Upper lobe of left lung (tissue), 6 donors: ENCODE results near the gene FAM131B. TPM values are rescaled to one million over a fixed set of nuclear protein-coding genes. Genes with fewer than 3 reads are reported as not detected.

Experiments
- ATAC-seq, 2 donors: fragments of 200-7000 bp; cut with Tn5 transposase; one replicate each; pipeline ENCODE4 v1.9.1; 2022; ENCODE audit warnings: mild to moderate bottlenecking in 2 of 2, moderate library complexity in 2 of 2; ENCODE audit not compliant: low FRiP score in 2 of 2
- DNase-seq, 2 donors: peaks; one replicate each; pipeline ENCODE4 v3.0.0-alpha.2; 2019 to 2020
- H3K27ac ChIP-seq, 4 donors: fragments of 200-600 bp; sonication (generic); one replicate each; pipeline ENCODE4 v1.5.1; 2016 to 2019
- H3K27me3 ChIP-seq, 4 donors: fragments of 200-600 bp; sonication (generic); one replicate each; pipeline ENCODE4 v1.5.1; 2017 to 2019
- H3K36me3 ChIP-seq, 4 donors: fragments of 200-600 bp; sonication (generic); one replicate each; pipeline ENCODE4 v1.5.1; 2016 to 2019
- H3K4me1 ChIP-seq, 4 donors: fragments of 200-600 bp; sonication (generic); one replicate each; pipeline ENCODE4 v1.5.1; 2018 to 2019
- H3K4me3 ChIP-seq, 4 donors: fragments of 200-600 bp; sonication (generic); one replicate each; pipeline ENCODE4 v1.5.1; 2017 to 2019; ENCODE audit warnings: mild to moderate bottlenecking in 2 of 4, moderate library complexity in 1 of 4
- H3K9me3 ChIP-seq, 4 donors: fragments of 200-600 bp; sonication (generic); one replicate each; pipeline ENCODE4 v1.5.1; 2018 to 2019
- CTCF ChIP-seq, 6 experiments: fragments of 450-650 bp in 4 of 6; fragments of 200-600 bp in 2 of 6; sonication (generic) in 2 of 6; IDR thresholded peaks; one replicate each; pipeline ENCODE4 v1.5.1; 2016 to 2019; ENCODE audit warnings: antibody characterized with exemption in 6 of 6
- EP300 ChIP-seq, 4 donors: sonication (generic); formaldehyde crosslinking; IDR thresholded peaks; one replicate each; pipeline ENCODE4 v1.5.1; 2017; ENCODE audit warnings: antibody characterized with exemption in 4 of 4, control low read depth in 2 of 4
- POLR2A ChIP-seq, 4 donors: fragments of 450-650 bp; IDR thresholded peaks; one replicate each; pipeline ENCODE4 v1.5.1; 2016 to 2017; ENCODE audit warnings: antibody characterized with exemption in 4 of 4, mild to moderate bottlenecking in 2 of 4
- POLR2AphosphoS5 ChIP-seq, 2 donors: sonication (generic); formaldehyde crosslinking; IDR thresholded peaks; one replicate each; pipeline ENCODE4 v1.5.1; 2017; ENCODE audit warnings: antibody characterized with exemption in 2 of 2
- WGBS, 2 donors: methylation state at CpG; one replicate each; pipeline ENCODE4 v1.1.5; 2017 to 2018; 5-methylcytosine and 5-hydroxymethylcytosine counted together
- total RNA-seq, 6 donors: library from RNA; depleted of rRNA in 4 of 6; stranded (reverse); fragments of >200 nt in 4 of 6; gene quantifications; one replicate each; pipeline versions ENCODE4 v1.1.0 to v1.2.1, GENCODE V29; 2016 to 2021
- donor health status: DM: no; HTN: no; CAD: no; lungs with moderate emphysema.
- donor health status: DM: no; HTN: yes; CAD: no; lungs with severe emphysema.

Gene FAM131B
- total RNA-seq, 6 donors from 2014 or later, result 0.59 to 5.7 (median 0.67) TPM; not detected in 1

- peaks cover 6 to 31% (median 25%) of the 10 kb centered on the region in 4 donors for H3K4me1 ChIP-seq
- H3K27me3 ChIP-seq, result no peaks in the 10 kb centered on the region
- TF ChIP-seq EP300 (IDR thresholded peaks at IDR 0.05) (no peak), POLR2AphosphoS5 (IDR thresholded peaks at IDR 0.05) (no peak), POLR2A (IDR thresholded peaks at IDR 0.05) (no peak), CTCF (IDR thresholded peaks at IDR 0.05) (peak in 1 of 6 experiments; percentile 26)
- 31 to 42% methylated on average over 4 of the region's 4 CpGs for WGBS, 2 donors
- no peaks in the 10 kb centered on the region for H3K36me3 ChIP-seq
- peak in 1 of 2 donors; percentile 76 for DNase-seq
- H3K27ac ChIP-seq, result peak overlapping the region in 1 of 4 donors; percentile 56
- ATAC-seq, result peak in 1 of 2 donors; percentile 68
- no peaks in the 10 kb centered on the region for H3K9me3 ChIP-seq
- H3K4me3 ChIP-seq, result no peak overlapping the region
These were observed 9.6 kb upstream of the FAM131B start for GRCh38 chr7:143372070-143372469.

- no peak overlapping the region for H3K4me3 ChIP-seq
- WGBS, 2 donors, result 78 to 84% methylated on average over 12 of the region's 12 CpGs
- H3K9me3 ChIP-seq, result no peaks in the 10 kb centered on the region
- H3K27ac ChIP-seq, result no peak overlapping the region
- ATAC-seq (no peak), DNase-seq (no peak)
- no peak for TF ChIP-seq POLR2A (IDR thresholded peaks at IDR 0.05)
- no peak for TF ChIP-seq EP300 (IDR thresholded peaks at IDR 0.05)
- TF ChIP-seq CTCF (IDR thresholded peaks at IDR 0.05), result no peak
- no peak for TF ChIP-seq POLR2AphosphoS5 (IDR thresholded peaks at IDR 0.05)
- H3K27me3 ChIP-seq, result no peaks in the 10 kb centered on the region
- peaks cover 2 to 17% (median 8%) of the 10 kb centered on the region in 4 donors for H3K4me1 ChIP-seq
- no peaks in the 10 kb centered on the region for H3K36me3 ChIP-seq
These were observed 7.5 kb upstream of the FAM131B start for GRCh38 chr7:143369678-143370651.

GRCh38 chr7:143368387-143368786 lies 5.9 kb upstream of the FAM131B start:
- Histone ChIP-seq H3K27ac (no peak overlapping the region), H3K4me3 (no peak overlapping the region), H3K9me3 (no peaks in the 10 kb centered on the region), H3K27me3 (peaks cover 0 to 5% (median 1%) of the 10 kb centered on the region in 4 donors), H3K4me1 (peaks cover 0 to 12% (median 6%) of the 10 kb centered on the region in 4 donors), H3K36me3 (no peaks in the 10 kb centered on the region)
- TF ChIP-seq POLR2AphosphoS5 (IDR thresholded peaks at IDR 0.05), result no peak
- no peak for TF ChIP-seq EP300 (IDR thresholded peaks at IDR 0.05)
- TF ChIP-seq POLR2A (IDR thresholded peaks at IDR 0.05), result no peak
- TF ChIP-seq CTCF (IDR thresholded peaks at IDR 0.05), result no peak
- no peak for DNase-seq
- 92 to 100% methylated on average over 1 of the region's 1 CpG for WGBS, 2 donors
- no peak for ATAC-seq

- 91 to 94% methylated on average over 4 of the region's 4 CpGs for WGBS, 2 donors
- no peaks in the 10 kb centered on the region for H3K36me3 ChIP-seq
- H3K27ac ChIP-seq, result no peak overlapping the region
- no peaks in the 10 kb centered on the region for H3K9me3 ChIP-seq
- no peak for TF ChIP-seq POLR2A (IDR thresholded peaks at IDR 0.05)
- no peak for TF ChIP-seq POLR2AphosphoS5 (IDR thresholded peaks at IDR 0.05)
- TF ChIP-seq EP300 (IDR thresholded peaks at IDR 0.05), result no peak
- no peak for TF ChIP-seq CTCF (IDR thresholded peaks at IDR 0.05)
- DNase-seq, result no peak
- H3K27me3 ChIP-seq, result peaks cover 0 to 7% (median 3%) of the 10 kb centered on the region in 4 donors
- no peak for ATAC-seq
- no peak overlapping the region for H3K4me3 ChIP-seq
- peaks cover under 1 to 14% (median 8%) of the 10 kb centered on the region in 4 donors for H3K4me1 ChIP-seq
These were observed 5.5 kb upstream of the FAM131B start for GRCh38 chr7:143367972-143368371.
